ENCODE results near the gene STAP1. TPM values are rescaled to one million over a fixed set of nuclear protein-coding genes. Genes with fewer than 3 reads are reported as not detected.

Gene STAP1
- total RNA-seq, 2 experiments from 2014 or later: 2.7 to 3.6 TPM

GRCh38 chr4:67576059-67576466, 17.5 kb downstream of the STAP1 start:
- POLR2A ChIA-PET: interaction anchor here (0.7 kb wide), 1 partner anchor 31 kb away, joined by 3 read pairs; the partner anchor contains the start of gene CENPC
- H3K36me3 Mint-ChIP-seq (ENCODE audit: low read depth): peaks cover 3% of the 10 kb centered on the region
- H3K4me1 Mint-ChIP-seq (ENCODE audit: low read depth): peaks cover 73% of the 10 kb centered on the region

GRCh38 chr4:67576538-67576937, 18.0 kb downstream of the STAP1 start:
- Mint-ChIP-seq H3K4me3 (no peak overlapping the region), H3K4me1 (ENCODE audit: low read depth) (peaks cover 78% of the 10 kb centered on the region), H3K9me3 (no peaks in the 10 kb centered on the region), H3K36me3 (ENCODE audit: low read depth) (peaks cover 3% of the 10 kb centered on the region), H3K27me3 (no peaks in the 10 kb centered on the region), H3K27ac (peak overlapping the region; percentile 75)
- DNase-seq (no peak), ATAC-seq (ENCODE audit: poor library complexity) (no peak)
- Histone ChIP-seq H3K9me3 (ENCODE audit: control insufficient read depth in 1 of 2, insufficient read depth in 1 of 2, low read length in 2 of 2) (no peaks in the 10 kb centered on the region), H3K27me3 (ENCODE audit: control insufficient read depth in 1 of 2, insufficient read depth in 2 of 2, low read length in 2 of 2) (no peaks in the 10 kb centered on the region), H3K27ac (ENCODE audit: low read depth in 1 of 2, low read length in 2 of 2) (peak overlapping the region in 1 of 2 donors; percentile 21), H3K4me3 (ENCODE audit: low read length) (no peak overlapping the region), H3K36me3 (ENCODE audit: insufficient read depth, low read length) (no peaks in the 10 kb centered on the region), H3K4me1 (ENCODE audit: insufficient read depth, low read length) (peaks cover 8% of the 10 kb centered on the region)
- no peak for TF ChIP-seq CTCF (IDR thresholded peaks at IDR 0.05)
- ChIA-PET CTCF (interaction anchor here (1.6 kb wide), 1 partner anchor 48 kb away, joined by 3 read pairs; no protein-coding TSS in a partner anchor), POLR2A (interaction anchor here (0.7 to 0.9 kb wide), 2 partner anchors 13 to 32 kb away, joined by 3 read pairs; partner anchors contain the start of gene CENPC)
- intact Hi-C loops (cut with DNase I, micrococcal nuclease): no loop called here

More at GRCh38 chr4:67576059-67576466, 17.5 kb downstream of the STAP1 start:
- no peak for TF ChIP-seq CTCF (IDR thresholded peaks at IDR 0.05)
- H3K27me3 Mint-ChIP-seq: no peaks in the 10 kb centered on the region
- Histone ChIP-seq H3K4me3 (ENCODE audit: low read length) (no peak overlapping the region), H3K9me3 (ENCODE audit: control insufficient read depth in 1 of 2, insufficient read depth in 1 of 2, low read length in 2 of 2) (no peaks in the 10 kb centered on the region), H3K27me3 (ENCODE audit: control insufficient read depth in 1 of 2, insufficient read depth in 2 of 2, low read length in 2 of 2) (no peaks in the 10 kb centered on the region), H3K36me3 (ENCODE audit: insufficient read depth, low read length) (no peaks in the 10 kb centered on the region), H3K4me1 (ENCODE audit: insufficient read depth, low read length) (peaks cover 5% of the 10 kb centered on the region), H3K27ac (ENCODE audit: low read depth in 1 of 2, low read length in 2 of 2) (peak overlapping the region in 1 of 2 donors; percentile 21)
- intact Hi-C loops (cut with DNase I, micrococcal nuclease): no loop called here
- peak overlapping the region; percentile 45 for H3K4me3 Mint-ChIP-seq
- peak overlapping the region; percentile 75 for H3K27ac Mint-ChIP-seq
- no peak for ATAC-seq (ENCODE audit: poor library complexity)
- CTCF ChIA-PET: no interaction called here
- no peak for DNase-seq
- H3K9me3 Mint-ChIP-seq: no peaks in the 10 kb centered on the region

- Histone ChIP-seq H3K9me3 (ENCODE audit: control insufficient read depth in 1 of 2, insufficient read depth in 1 of 2, low read length in 2 of 2) (no peaks in the 10 kb centered on the region), H3K4me3 (ENCODE audit: low read length) (no peak overlapping the region), H3K27ac (ENCODE audit: low read depth in 1 of 2, low read length in 2 of 2) (no peak overlapping the region), H3K4me1 (ENCODE audit: insufficient read depth, low read length) (peaks cover 16% of the 10 kb centered on the region), H3K27me3 (ENCODE audit: control insufficient read depth in 1 of 2, insufficient read depth in 2 of 2, low read length in 2 of 2) (no peaks in the 10 kb centered on the region), H3K36me3 (ENCODE audit: insufficient read depth, low read length) (no peaks in the 10 kb centered on the region)
- Mint-ChIP-seq H3K4me1 (ENCODE audit: low read depth) (peaks cover 55% of the 10 kb centered on the region), H3K36me3 (ENCODE audit: low read depth) (peaks cover 3% of the 10 kb centered on the region), H3K9me3 (no peaks in the 10 kb centered on the region), H3K4me3 (no peak overlapping the region), H3K27ac (peak overlapping the region; percentile 75), H3K27me3 (no peaks in the 10 kb centered on the region)
- ChIA-PET CTCF (interaction anchor here (0.6 kb wide), 1 partner anchor 17 kb away, joined by 3 read pairs; no protein-coding TSS in a partner anchor), POLR2A (interaction anchor here (1.3 to 2.5 kb wide), 2 partner anchors 11 to 35 kb away, joined by 6 to 21 read pairs; partner anchors contain the start of gene CENPC)
- ATAC-seq (ENCODE audit: poor library complexity) (no peak), DNase-seq (peak in 1 of 14 experiments; percentile 13)
- no peak for TF ChIP-seq CTCF (IDR thresholded peaks at IDR 0.05)
- intact Hi-C loops (cut with DNase I, micrococcal nuclease): loop anchor here in 1 of 2 experiments (2.0 to 5.0 kb wide), 2 partner anchors 20 to 33 kb away; partner anchors contain the start of gene CENPC
Observed at GRCh38 chr4:67580577-67580976, 22.1 kb downstream of the STAP1 start.

Data from CD4-positive, alpha-beta T cell (primary cell).